NT2/D1 (cell line): Measurements from ENCODE around the gene OSM.

Experiments used
- SUZ12 ChIP-seq: IDR thresholded peaks from 2 replicates; pipeline ENCODE4 v1.6.1; 2011; ENCODE audit not compliant: insufficient read length, insufficient read depth; ENCODE audit errors: extremely low read depth
- YY1 ChIP-seq: IDR thresholded peaks from 2 replicates; pipeline ENCODE4 v1.6.1; 2011; ENCODE audit not compliant: insufficient read length, insufficient read depth

GRCh38 chr22:30214703-30215407, 51.8 kb downstream of the OSM start:
- no peak for TF ChIP-seq YY1
- no peak for TF ChIP-seq SUZ12
